ENCODE data around the gene STK32C.
"Not testable (repeated sequence)": the region's sequence is repeated elsewhere in the genome, so short reads cannot be mapped to it uniquely, and the experiment has no call there.

The STK32C gene

DNA sequence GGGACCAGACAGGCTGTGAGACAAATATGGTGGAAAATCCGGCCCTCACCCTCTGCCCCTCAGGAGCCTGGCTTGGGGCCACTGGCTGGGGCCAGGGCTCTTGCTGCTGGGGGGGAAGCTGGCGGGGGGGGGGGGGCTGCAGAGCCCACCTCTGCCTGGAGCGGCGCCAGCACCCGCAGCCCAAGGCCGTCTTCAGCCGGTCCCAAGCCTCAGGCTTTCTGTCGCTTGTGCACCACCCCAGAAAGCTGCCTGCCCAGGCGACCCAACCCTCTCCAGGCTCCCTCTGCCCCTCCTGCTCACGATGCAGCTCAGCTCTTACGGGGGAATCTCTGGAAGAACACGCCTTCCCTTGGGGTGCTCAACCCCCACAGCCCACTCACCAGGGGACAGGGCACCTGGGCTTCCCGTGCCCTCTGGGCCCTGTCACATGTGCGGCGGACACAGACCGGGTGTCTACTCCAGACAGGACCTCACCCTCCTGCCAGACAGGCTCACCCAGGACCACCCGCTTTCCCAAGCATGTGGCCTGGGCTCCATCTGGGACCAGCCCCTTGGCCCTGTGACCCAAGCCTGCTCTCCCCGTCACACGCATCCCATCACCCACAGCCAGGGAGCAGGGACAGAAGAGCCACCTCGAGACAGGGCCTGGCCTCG is 77.1 kb downstream of the STK32C start:
- DNase-seq (ENCODE audit: low read depth) = no peak

DNA sequence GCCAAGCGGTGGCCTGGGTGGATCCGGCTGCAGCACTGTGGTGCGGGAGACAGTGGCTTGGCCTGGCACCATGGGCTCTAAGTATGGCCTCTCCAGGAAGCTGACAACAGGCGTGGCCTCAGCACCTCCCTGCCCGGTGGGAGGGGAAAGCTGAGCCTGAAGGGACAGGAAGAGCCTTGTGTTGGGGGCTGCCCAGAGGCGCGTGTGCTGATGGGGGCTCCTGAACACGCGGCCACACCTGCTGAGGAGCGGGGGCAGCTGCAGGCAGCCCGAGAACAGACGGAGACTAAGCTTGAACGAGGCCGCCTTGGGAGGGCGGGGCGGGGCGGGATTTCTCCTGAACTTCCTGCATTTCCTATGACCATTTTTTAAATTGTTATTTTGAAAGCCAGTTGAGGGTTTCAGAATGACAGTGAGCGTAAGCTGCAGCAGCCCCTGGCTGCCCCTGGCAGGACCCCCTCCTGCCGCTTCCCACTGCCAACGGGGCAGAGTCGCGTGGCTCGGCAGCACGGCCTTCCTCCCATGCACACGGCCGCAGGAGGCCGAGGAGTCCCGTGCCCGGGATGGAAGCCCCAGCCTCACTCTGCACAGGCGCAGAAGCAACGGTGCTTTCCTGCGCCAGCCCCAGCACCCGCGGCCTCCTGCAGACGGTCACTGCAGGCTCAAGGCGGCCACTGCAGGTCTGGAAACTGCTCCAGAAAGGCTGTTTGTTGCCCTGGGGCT is 77.8 kb downstream of the STK32C start:
- DNase-seq (ENCODE audit: low read depth) = no peak

DNA sequence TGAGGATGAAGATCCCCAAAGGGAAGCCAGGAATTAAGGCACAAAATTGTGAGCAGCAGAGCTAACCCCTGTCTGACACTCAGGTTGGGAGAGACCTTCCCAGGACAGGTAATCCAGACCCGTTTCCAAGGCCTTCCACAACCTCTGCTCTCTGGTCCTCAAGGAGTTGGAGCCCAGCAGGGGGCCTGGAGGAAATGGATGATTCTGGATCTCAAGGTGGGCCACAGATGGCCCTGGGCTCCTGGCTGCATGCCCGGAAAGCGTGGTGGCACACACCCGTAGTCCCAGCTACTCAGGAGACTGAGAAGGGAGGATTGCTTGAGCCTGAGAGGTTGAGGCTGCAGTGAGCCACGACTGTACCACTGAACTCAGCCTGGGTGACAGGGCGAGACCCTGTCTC is 78.7 kb downstream of the STK32C start:
- no peak for DNase-seq (ENCODE audit: low read depth)

- no peak for DNase-seq (ENCODE audit: low read depth)
Measured at GRCh38 chr10:132228616-132229015, 79.1 kb downstream of the STK32C start.

DNA sequence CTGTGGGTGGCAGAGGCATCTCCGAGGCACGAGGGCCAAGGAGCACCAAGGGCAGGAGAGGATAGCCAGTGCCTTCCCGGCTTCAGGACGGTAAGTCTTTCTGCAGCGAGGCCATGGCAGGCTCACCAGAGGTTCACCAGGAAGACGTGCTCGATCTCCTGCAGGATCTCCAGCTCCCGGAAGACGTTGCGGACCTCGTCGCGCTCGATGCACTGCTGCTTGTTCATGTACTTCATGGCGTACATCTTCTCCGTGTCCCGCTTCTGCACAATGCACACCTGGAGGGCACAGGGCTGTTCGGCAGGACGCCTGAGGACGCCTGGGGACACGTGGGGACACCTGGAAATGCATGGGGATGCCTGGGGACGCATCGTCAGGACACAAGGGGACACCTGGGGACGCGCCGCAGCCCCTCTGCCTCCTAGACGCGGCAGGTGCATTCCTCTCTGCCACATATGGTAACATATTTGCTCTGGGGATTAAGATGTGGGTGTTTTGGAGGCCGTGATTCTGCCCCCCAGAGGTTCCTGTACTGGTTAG is 79.8 kb downstream of the STK32C start:
- no peak for DNase-seq (ENCODE audit: low read depth)

DNA sequence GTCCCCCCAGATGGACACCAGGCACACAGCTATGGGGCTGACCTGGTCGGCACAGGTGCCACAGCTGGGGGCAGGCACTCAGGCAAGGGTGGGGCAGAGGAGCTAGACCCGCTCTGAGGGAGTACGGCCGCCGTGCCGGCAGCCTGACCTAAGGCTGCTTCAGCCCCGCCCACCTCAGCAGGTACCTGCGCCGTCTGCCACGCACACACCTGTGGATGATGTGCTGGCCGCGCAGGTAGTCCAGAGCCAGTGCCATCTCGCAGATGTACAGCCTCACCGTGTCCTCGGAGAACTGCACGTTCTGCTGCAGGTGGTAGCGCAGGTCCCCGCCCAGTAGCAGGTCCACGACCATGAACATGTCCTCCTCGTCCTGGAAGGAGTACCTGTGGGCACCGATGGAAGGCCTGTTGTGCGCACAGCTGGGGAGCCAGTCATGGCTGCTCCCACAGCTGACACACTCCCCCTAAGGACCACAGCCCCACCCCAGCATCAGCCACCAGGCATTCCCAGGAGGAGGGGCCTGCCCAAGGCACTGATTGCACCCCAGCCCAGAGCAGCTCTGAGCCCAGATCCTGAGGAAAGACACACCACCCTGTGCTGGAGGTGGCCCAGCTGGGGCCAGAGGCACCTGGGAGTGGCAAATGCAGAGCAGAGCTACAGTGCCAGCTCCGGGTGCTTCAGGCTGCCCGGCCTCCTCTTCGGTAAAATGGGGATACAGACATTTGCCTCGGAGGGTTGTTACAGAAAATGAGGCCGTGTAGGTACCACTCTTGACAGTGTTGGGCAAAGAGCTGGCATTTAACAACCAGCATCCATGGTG is 81.0 kb downstream of the STK32C start:
- no peak for DNase-seq (ENCODE audit: low read depth)

DNA sequence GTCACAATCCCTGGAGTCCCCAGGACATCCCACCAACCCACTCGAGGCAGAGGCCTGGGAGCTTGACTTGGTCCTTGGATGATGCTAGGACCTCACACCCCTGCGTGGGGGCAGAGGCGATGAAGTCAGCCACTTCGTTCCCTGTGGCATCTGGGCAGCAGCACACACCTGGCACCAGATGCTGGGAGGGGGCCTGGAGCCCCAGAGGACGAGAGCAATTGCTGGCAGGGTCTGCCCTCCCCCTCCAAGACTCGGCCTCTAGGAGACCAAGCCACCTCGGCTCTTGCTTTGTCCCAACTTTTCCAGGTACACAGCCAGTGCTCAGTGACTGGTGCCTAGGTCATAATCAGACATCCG is 81.9 kb downstream of the STK32C start:
- no peak for DNase-seq (ENCODE audit: low read depth)

- no peak for DNase-seq (ENCODE audit: low read depth)
Measured at GRCh38 chr10:132225073-132225848, 82.5 kb downstream of the STK32C start.

DNA sequence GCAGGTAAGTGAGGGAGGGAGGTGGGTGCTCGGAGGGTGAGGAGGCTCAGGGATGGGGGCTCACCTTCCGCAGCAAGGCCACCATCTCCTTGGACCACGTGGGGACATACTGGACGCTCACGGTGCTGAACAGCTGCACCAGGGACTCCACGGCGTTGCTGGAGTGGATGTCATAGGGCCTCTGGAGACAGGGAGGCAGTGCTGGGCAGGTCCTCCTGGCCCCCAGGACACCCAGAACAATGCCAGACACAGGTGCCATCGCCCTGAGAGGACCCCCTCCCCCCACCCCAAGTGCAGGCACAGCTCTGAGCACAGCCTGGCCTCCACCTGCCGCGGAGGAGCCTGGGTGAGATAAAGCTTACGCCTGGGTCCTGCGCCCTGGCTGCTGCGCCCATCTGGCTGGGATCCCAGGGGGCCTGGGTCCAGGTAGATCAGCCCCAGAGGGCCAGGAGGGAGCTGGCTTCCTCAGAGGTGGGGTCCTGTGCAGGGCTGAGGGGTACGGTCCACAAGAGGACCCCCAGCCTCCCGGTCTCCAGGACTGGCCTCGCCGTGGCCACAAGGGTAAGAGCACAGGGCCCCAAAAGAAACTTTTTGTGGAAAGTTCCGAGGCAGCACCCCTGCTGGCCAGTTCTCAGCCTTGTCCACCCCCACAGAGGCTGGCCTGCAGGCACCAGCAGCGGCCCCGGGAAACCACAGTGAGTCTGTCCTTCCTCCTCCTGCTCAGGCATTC is 83.2 kb downstream of the STK32C start:
- no peak for DNase-seq (ENCODE audit: low read depth)

GRCh38 chr10:132223611-132224342 is 84.0 kb downstream of the STK32C start:
- DNase-seq (ENCODE audit: low read depth) = no peak

DNA sequence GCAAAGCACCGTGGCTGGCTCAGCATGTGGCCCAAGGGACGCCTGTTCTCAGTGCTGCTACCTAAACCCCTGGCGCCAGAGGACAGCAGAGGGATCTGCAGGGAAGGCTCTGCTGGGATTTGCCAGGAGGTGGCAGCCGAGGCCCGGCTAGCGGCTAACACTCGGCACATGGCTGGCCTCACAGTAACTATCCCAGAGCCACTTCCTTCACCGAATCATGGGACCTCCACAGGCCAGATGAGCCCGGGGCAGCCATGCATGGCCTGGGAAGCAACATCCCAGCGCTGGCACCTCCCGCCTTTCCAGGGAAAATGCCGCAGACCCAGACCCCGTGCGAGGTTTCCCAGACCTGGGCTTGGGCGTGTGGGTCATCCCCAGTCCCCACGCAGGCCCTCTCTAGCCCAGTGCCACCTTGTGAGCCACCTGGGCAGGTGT is 84.6 kb downstream of the STK32C start:
- peak; percentile 80 for DNase-seq (ENCODE audit: low read depth)

- DNase-seq (ENCODE audit: low read depth) = no peak
Measured at GRCh38 chr10:132222726-132223125, 85.0 kb downstream of the STK32C start.

- DNase-seq (ENCODE audit: low read depth) = not testable (repeated sequence)
Measured at GRCh38 chr10:132220996-132221395, 86.8 kb downstream of the STK32C start.

- no peak for DNase-seq (ENCODE audit: low read depth)
Measured at GRCh38 chr10:132220061-132220460, 87.7 kb downstream of the STK32C start.

DNA sequence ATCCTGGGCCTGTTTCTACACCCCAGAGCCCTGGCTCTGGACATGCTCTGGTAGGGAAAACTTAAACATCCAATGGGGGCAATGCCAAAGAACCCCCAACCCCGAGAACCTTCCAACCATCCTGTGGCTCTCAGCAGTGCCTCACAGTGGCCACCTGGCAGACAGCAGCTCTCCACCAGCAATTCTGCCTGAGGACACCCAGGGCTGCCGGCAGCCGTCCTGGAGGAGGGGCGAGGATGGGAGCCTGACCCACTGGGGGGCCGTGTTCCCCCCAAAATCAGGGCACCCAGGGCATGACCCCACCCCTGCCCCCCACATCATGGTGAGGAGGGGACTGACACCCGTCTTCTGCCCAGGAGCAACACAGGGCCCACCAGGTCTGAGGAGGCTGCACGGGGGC is 88.3 kb downstream of the STK32C start:
- no peak for DNase-seq (ENCODE audit: low read depth)

- DNase-seq (ENCODE audit: low read depth) = not testable (repeated sequence)
Measured at GRCh38 chr10:132216441-132216840, 91.3 kb downstream of the STK32C start.

GRCh38 chr10:132213917-132214316 is 93.8 kb downstream of the STK32C start:
- DNase-seq (ENCODE audit: low read depth) = no peak

DNA sequence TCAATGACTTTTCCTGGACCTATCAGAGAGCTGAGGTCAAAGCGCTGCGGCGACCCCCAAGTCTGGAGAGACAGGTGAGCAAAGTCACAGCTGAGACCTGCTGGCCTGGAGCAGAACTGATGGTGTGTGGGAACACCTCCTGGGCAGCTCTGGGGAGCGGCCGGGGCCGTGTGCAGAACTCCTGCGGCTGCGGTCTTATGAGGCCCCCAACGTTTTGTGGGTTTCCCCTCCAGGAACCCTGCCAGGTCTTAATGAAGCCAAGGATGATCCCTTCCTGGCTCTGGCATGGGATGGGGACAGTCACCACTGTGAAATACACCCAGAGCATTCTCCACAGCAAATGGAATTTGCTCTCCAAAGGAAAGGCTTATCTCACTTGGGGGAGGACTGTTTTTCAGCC is 94.9 kb downstream of the STK32C start:
- DNase-seq (ENCODE audit: low read depth) = no peak

GRCh38 chr10:132211246-132211645 is 96.5 kb downstream of the STK32C start:
- no peak for DNase-seq (ENCODE audit: low read depth)

- DNase-seq (ENCODE audit: low read depth) = no peak
Measured at GRCh38 chr10:132210766-132211165, 97.0 kb downstream of the STK32C start.

Data from fibroblast of gingiva (primary cell).